CD8-positive, alpha-beta memory T cell (primary cell): ENCODE measurements around the gene GMFB. TPM values are rescaled to one million over a fixed set of nuclear protein-coding genes. Genes with fewer than 3 reads are reported as not detected.
"Not testable (repeated sequence)": the region's sequence is repeated elsewhere in the genome, so short reads cannot be mapped to it uniquely, and the experiment has no call there.

Source experiments
- CTCF ChIA-PET: fragments of 350-600 bp; sonication (Branson Sonifier 250); formaldehyde crosslinking; loops from one replicate; lab custom pipeline; 2021; ENCODE audit warnings: antibody characterized with exemption; lab: Charles Lee
- POLR2A ChIA-PET: fragments of 350-600 bp; sonication (Branson Sonifier 250); formaldehyde crosslinking; loops from one replicate; lab custom pipeline; 2021; ENCODE audit warnings: antibody characterized with exemption; lab: Charles Lee
- DNase-seq, 5 donors: peaks; one replicate each; pipeline versions ENCODE4 v3.0.0 to v3.0.0-alpha.2; 2020 to 2022; ENCODE audit warnings: mixed read lengths in 1 of 5
- H3K27ac ChIP-seq: one replicate; pipeline ENCODE4 v1.7.0; 2013; ENCODE audit warnings: low read depth, mild to moderate bottlenecking, low read length, moderate library complexity
- H3K27me3 ChIP-seq: 2 replicates; pipeline ENCODE4 v1.7.0; 2013; ENCODE audit warnings: low read length, mild to moderate bottlenecking; ENCODE audit not compliant: insufficient read depth, poor library complexity, severe bottlenecking
- H3K36me3 ChIP-seq: 2 replicates; pipeline ENCODE4 v1.7.0; 2013; ENCODE audit warnings: mild to moderate bottlenecking, low read length, moderate library complexity; ENCODE audit not compliant: insufficient read depth
- H3K4me1 ChIP-seq: 2 replicates; pipeline ENCODE4 v1.7.0; 2013; ENCODE audit warnings: mild to moderate bottlenecking, low read length, moderate library complexity; ENCODE audit not compliant: insufficient read depth
- H3K4me3 ChIP-seq: 2 replicates; pipeline ENCODE4 v1.7.0; 2013; ENCODE audit warnings: mild to moderate bottlenecking, low read length
- H3K9me3 ChIP-seq: 2 replicates; pipeline ENCODE4 v1.7.0; 2013; ENCODE audit warnings: mild to moderate bottlenecking, low read length
- H3K27ac Mint-ChIP-seq, 8 donors: one replicate each; pipeline ENCODE4 v1.8.0; 2020 to 2021; ENCODE audit warnings: mixed read lengths in 8 of 8, mild to moderate bottlenecking in 6 of 8, inconsistent platforms in 3 of 8, moderate library complexity in 3 of 8
- H3K27me3 Mint-ChIP-seq, 2 donors: one replicate each; pipeline ENCODE4 v1.8.0; 2020 to 2021; ENCODE audit warnings: mixed read lengths in 2 of 2, mild to moderate bottlenecking in 1 of 2, moderate library complexity in 1 of 2
- H3K36me3 Mint-ChIP-seq, 3 donors: one replicate each; pipeline ENCODE4 v1.8.0; 2020 to 2021; ENCODE audit warnings: mixed read lengths in 3 of 3, inconsistent platforms in 1 of 3, mild to moderate bottlenecking in 1 of 3
- H3K4me1 Mint-ChIP-seq, 3 donors: one replicate each; pipeline ENCODE4 v1.8.0; 2020 to 2021; ENCODE audit warnings: mixed read lengths in 3 of 3, inconsistent platforms in 1 of 3, mild to moderate bottlenecking in 1 of 3
- H3K4me3 Mint-ChIP-seq, 7 donors: one replicate each; pipeline ENCODE4 v1.8.0; 2020 to 2021; ENCODE audit warnings: mixed read lengths in 7 of 7, mild to moderate bottlenecking in 6 of 7, moderate library complexity in 4 of 7, inconsistent platforms in 2 of 7
- H3K9me3 Mint-ChIP-seq, 5 donors: one replicate each; pipeline ENCODE4 v1.8.0; 2020 to 2022; ENCODE audit warnings: mixed read lengths in 5 of 5, mild to moderate bottlenecking in 3 of 5, moderate library complexity in 2 of 5, inconsistent platforms in 1 of 5
- polyA plus RNA-seq: library from polyadenylated mRNA; unstranded; fragments of 300-500 nt; fragmentation: Illumina TruSeq; gene quantifications from one replicate; pipeline ENCODE4 v1.2.3, GENCODE V29; 2021
- total RNA-seq, 2 experiments: library from RNA; stranded (reverse); gene quantifications; one replicate each; pipeline ENCODE4 v1.2.3, GENCODE V29; 2021

The GMFB gene
- total and polyA plus RNA-seq, 3 experiments from 2014 or later: 18.2 to 61.3 (median 56.4) TPM

DNA sequence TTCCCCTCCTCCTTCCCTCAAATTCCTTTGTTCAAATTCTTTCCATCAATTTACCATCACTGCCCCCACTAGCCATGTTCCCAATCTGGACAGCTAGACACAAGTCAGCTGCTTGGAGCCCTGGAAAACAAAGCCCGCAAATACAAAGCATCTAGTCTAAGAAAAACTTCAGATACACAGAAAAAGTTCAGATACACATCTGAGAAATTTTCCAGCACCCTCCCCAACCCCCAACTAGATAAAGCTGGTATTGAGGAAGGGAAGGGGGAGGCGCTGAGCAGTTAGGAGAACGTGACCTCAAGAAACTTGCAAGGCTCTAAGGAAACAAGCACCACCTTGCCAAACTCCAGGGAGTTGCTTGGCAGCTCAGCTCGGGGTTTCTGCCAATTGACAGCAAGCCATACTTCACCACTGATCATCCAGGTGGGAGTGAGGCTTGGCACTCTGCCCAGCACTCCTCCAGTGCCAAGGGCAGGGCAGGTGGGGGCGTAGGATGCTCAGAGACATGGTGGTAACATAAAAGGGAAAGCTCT lies 42.6 kb downstream of the GMFB start:
- Mint-ChIP-seq H3K4me1 (peaks cover 9 to 10% (median 10%) of the 10 kb centered on the region in 3 donors), H3K36me3 (no peaks in the 10 kb centered on the region), H3K27ac (peak overlapping the region in 1 of 8 donors; percentile 57), H3K27me3 (peaks cover 8 to 34% of the 10 kb centered on the region in 2 donors), H3K9me3 (no peaks in the 10 kb centered on the region), H3K4me3 (peak overlapping the region in 1 of 7 donors; percentile 34)
- H3K4me1 ChIP-seq: peaks cover 5% of the 10 kb centered on the region
- ChIA-PET CTCF (interaction anchor here (0.7 kb wide), 1 partner anchor 23 kb away, joined by 3 read pairs; no protein-coding TSS in a partner anchor), POLR2A (no interaction called here)
- DNase-seq: no peak
- H3K36me3 ChIP-seq: no peaks in the 10 kb centered on the region
- H3K4me3 ChIP-seq: no peak overlapping the region
- H3K27ac ChIP-seq: no peak overlapping the region
- H3K9me3 ChIP-seq: no peaks in the 10 kb centered on the region
- no peaks in the 10 kb centered on the region for H3K27me3 ChIP-seq

DNA sequence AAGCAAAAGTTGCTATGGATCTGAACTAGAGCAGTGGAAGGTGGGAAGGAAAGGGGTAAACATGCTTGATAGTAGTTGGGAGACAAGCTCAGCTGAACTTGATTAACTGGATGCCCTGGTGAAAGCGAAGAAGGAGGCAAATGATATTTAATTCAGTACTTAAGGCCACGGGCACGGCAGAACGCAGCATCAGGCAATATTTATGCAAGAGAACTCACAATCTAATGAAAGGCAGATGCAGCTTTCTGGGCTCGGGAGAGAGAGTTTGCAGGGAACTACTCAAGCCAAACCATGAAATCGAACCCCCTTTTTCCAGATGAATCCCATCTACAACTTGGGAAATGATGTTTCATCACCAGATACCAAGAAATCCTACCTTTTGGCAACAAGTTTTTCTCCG lies 44.1 kb downstream of the GMFB start:
- peak overlapping the region in 1 of 7 donors; percentile 53 for H3K4me3 Mint-ChIP-seq
- H3K9me3 Mint-ChIP-seq: no peaks in the 10 kb centered on the region
- ChIA-PET POLR2A (no interaction called here), CTCF (interaction anchor here (1.2 kb wide), 1 partner anchor 48 kb away, joined by 3 read pairs; the partner anchor contains the start of gene CDKN3)
- H3K4me3 ChIP-seq: no peak overlapping the region
- DNase-seq: no peak
- H3K27me3 Mint-ChIP-seq: peaks cover 7 to 28% of the 10 kb centered on the region in 2 donors
- H3K27ac Mint-ChIP-seq: peak overlapping the region in 1 of 8 donors; percentile 4
- no peaks in the 10 kb centered on the region for H3K9me3 ChIP-seq
- H3K27ac ChIP-seq: no peak overlapping the region
- H3K4me1 Mint-ChIP-seq: peaks cover 18 to 20% (median 20%) of the 10 kb centered on the region in 3 donors
- H3K36me3 Mint-ChIP-seq: peaks cover 0 to 3% (median 0%) of the 10 kb centered on the region in 3 donors
- peaks cover 14% of the 10 kb centered on the region for H3K4me1 ChIP-seq
- no peaks in the 10 kb centered on the region for H3K27me3 ChIP-seq
- no peaks in the 10 kb centered on the region for H3K36me3 ChIP-seq

DNA sequence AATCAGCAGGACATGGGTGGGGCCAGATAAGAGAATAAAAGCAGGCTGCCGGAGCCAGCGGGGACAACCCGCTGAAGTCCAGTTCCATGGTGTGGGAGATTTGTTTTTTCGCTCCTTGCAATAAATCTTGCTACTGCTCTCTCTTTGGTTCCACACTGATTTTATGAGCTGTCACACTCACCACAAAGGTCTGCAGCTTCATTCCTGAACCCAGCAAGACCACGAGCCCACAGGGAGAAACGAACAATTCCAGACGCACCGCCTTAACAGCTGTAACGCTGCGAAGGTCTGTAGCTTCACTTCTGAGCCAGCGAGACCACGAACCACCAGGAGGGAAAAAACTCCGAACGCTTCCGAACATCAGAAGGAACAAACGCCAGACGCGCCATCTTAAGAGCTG lies 44.8 kb downstream of the GMFB start:
- peaks cover 0 to 3% (median 0%) of the 10 kb centered on the region in 3 donors for H3K36me3 Mint-ChIP-seq
- H3K36me3 ChIP-seq: no peaks in the 10 kb centered on the region
- no peak overlapping the region for H3K4me3 Mint-ChIP-seq
- no peak overlapping the region for H3K27ac Mint-ChIP-seq
- no peaks in the 10 kb centered on the region for H3K9me3 Mint-ChIP-seq
- H3K27ac ChIP-seq: no peak overlapping the region
- H3K4me1 Mint-ChIP-seq: peaks cover 23 to 26% (median 25%) of the 10 kb centered on the region in 3 donors
- POLR2A ChIA-PET: no interaction called here
- no peaks in the 10 kb centered on the region for H3K9me3 ChIP-seq
- DNase-seq: no peak
- peaks cover 18% of the 10 kb centered on the region for H3K4me1 ChIP-seq
- H3K27me3 ChIP-seq: no peaks in the 10 kb centered on the region
- H3K4me3 ChIP-seq: no peak overlapping the region
- peaks cover 7 to 25% of the 10 kb centered on the region in 2 donors for H3K27me3 Mint-ChIP-seq
- CTCF ChIA-PET: interaction anchor here (0.9 to 1.7 kb wide), 3 partner anchors 9 to 47 kb away, joined by 3 to 4 read pairs (median 3); partner anchors contain the start of gene CDKN3

DNA sequence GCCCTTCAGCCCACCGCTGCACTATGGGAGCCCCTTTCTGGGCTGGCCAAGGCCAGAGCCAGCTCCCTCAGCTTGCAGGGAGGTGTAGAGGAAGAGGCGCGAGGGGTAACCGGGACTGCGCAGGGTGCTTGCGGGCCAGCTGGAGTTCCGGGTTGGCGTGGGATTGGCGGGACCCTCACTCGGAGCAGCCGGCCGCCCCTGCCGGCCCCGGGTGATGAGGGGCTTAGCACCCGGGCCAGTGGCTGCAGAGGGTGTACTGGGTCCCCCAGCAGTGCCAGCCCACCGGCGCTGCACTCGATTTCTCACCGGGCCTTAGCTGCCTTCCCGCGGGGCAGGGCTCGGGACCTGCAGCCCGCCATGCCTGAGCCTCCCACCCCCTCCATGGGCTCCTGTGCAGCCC lies 45.8 kb downstream of the GMFB start:
- POLR2A ChIA-PET, H3K4me3 ChIP-seq, H3K36me3 Mint-ChIP-seq, H3K36me3 ChIP-seq, H3K4me3 Mint-ChIP-seq, H3K27ac ChIP-seq, DNase-seq, H3K9me3 ChIP-seq, H3K27me3 ChIP-seq, H3K9me3 Mint-ChIP-seq: not testable (repeated sequence)
- H3K27me3 Mint-ChIP-seq: peaks cover 7 to 17% of the 10 kb centered on the region in 2 donors
- peak overlapping the region in 1 of 8 donors; percentile 87 for H3K27ac Mint-ChIP-seq
- CTCF ChIA-PET: interaction anchor here (1.2 to 1.7 kb wide), 2 partner anchors 8 to 24 kb away, joined by 3 to 4 read pairs; no protein-coding TSS in a partner anchor
- peaks cover 30 to 36% (median 32%) of the 10 kb centered on the region in 3 donors for H3K4me1 Mint-ChIP-seq
- H3K4me1 ChIP-seq: peaks cover 18% of the 10 kb centered on the region

DNA sequence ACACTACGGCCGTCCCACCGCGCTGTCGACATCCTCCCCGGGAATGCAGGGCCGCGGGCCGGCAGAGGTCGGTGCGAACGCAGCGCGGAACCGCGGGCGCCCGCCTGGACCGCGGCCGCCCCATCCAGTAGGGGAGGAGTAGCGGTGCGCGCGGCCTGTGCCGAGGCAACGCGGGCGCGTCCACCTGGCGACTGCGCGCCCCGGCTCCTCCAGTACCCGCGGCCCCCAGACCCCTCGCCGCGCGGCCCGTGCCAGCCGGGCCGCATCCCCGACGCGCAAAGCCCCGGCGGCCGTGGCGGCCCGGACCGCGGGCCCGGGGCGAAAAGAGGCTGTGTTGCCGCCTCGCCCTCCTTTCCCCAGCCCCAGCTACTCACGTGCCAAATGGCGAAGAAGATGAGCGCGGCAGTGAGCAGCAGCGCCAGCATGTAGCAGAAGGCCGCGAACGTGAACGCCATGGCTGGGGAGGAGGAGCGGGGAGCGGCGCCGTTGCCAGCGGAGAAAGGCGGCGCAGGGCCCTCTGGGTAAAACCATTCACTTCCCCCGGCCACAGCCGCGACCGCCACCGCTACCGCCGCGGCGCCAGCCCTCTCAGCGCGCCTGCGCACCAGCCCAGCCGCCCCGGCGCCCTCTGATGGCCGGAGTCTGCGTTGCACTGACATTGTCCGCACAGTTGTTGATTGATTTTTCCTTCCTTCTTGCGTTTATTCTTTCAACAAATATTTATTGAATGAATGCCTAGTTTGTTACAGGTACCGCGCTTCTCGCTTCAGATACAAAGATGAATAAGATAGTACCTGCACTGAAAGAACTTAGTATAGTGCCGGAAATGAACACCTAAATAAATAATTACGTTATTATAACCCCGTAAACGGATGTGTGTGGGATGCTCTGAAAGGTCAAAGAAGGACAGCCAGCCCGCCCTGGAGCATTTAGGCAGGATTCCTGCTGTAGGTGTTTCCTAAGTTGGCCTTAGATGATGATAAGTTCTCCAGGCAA lies 47.6 kb downstream of the GMFB start, which contains the start of gene CNIH1:
TSS of gene CNIH1 (minus strand) at position 502 of the 996 bp plus-strand sequence. CDS start at position 455, 47 bp downstream.
- peak within 1 kb of the TSS; percentile 85 to 92 (median 90) for H3K4me3 Mint-ChIP-seq
- peak within 1 kb of the TSS; percentile 71 to 93 (median 91) for H3K27ac Mint-ChIP-seq
- POLR2A ChIA-PET: interaction anchor here (0.8 kb wide), 1 partner anchor 11 kb away, joined by 3 read pairs; no protein-coding TSS in a partner anchor
- H3K27ac ChIP-seq: peak within 1 kb of the TSS; percentile 72
- H3K9me3 Mint-ChIP-seq: no peaks in the 10 kb centered on the region
- peaks cover 42 to 54% (median 47%) of the 10 kb centered on the region in 3 donors for H3K4me1 Mint-ChIP-seq
- H3K9me3 ChIP-seq: no peaks in the 10 kb centered on the region
- DNase-seq: peak; percentile 89 to 94 (median 92)
- CTCF ChIA-PET: interaction anchor here (0.9 to 1.2 kb wide), 4 partner anchors 18 to 75 kb away, joined by 3 to 4 read pairs (median 4); partner anchors contain the start of gene CDKN3
- no peaks in the 10 kb centered on the region for H3K36me3 ChIP-seq
- no peaks in the 10 kb centered on the region for H3K27me3 ChIP-seq
- H3K4me1 ChIP-seq: peaks cover 18% of the 10 kb centered on the region
- peak within 1 kb of the TSS; percentile 50 for H3K4me3 ChIP-seq
- peaks cover 2 to 8% of the 10 kb centered on the region in 2 donors for H3K27me3 Mint-ChIP-seq
- peaks cover 0 to 4% (median 0%) of the 10 kb centered on the region in 3 donors for H3K36me3 Mint-ChIP-seq

DNA sequence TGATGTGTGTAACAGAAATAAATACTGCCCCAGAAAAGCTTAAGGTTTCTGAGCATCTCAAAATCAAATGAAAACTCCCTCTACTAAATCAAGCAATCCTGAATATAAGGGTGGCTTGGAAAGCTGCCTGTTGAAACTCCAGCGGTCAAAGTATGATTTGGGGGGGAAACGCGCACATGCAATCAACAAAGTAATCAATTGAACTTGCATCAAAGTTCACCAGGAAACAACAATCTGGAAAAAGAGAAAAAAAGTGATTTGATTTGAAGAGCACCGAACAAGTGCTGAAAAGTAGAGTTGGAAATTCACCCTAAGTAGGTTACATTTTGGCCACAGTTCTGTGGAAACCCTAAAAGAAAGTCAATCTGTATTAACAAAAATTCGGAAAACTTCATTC lies 48.3 kb downstream of the GMFB start:
- H3K27ac ChIP-seq: peak overlapping the region; percentile 72
- H3K9me3 ChIP-seq: no peaks in the 10 kb centered on the region
- peak overlapping the region; percentile 50 for H3K4me3 ChIP-seq
- no peak for DNase-seq
- H3K9me3 Mint-ChIP-seq: no peaks in the 10 kb centered on the region
- ChIA-PET POLR2A (interaction anchor here (0.8 kb wide), 1 partner anchor 10 kb away, joined by 3 read pairs; no protein-coding TSS in a partner anchor), CTCF (no interaction called here)
- peak overlapping the region; percentile 71 to 92 (median 86) for H3K27ac Mint-ChIP-seq
- H3K4me3 Mint-ChIP-seq: peak overlapping the region; percentile 85 to 92 (median 88)
- no peaks in the 10 kb centered on the region for H3K27me3 ChIP-seq
- H3K4me1 Mint-ChIP-seq: peaks cover 48 to 60% (median 54%) of the 10 kb centered on the region in 3 donors
- H3K27me3 Mint-ChIP-seq: peaks cover 2 to 3% of the 10 kb centered on the region in 2 donors
- H3K4me1 ChIP-seq: peaks cover 22% of the 10 kb centered on the region
- peaks cover 0 to 9% (median 0%) of the 10 kb centered on the region in 3 donors for H3K36me3 Mint-ChIP-seq
- no peaks in the 10 kb centered on the region for H3K36me3 ChIP-seq

DNA sequence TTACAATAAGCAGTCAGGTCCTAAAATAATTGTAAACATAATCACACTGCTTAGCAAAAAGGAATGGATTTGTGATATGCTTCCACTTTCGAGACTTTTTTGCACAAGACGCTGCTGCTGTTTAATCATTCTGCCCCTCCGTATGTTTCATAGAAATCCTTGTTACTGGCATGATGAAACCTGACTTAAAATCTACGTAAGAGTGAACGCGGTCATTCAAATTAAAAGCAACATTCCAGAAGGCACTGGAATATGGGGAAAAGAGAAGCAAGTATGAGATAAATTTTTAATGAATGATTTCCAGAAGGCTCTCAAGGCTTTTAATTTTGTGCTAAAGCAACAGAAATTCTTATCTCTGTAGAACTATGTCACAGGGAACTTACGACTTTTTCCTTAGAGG lies 48.7 kb downstream of the GMFB start:
- H3K27me3 ChIP-seq: no peaks in the 10 kb centered on the region
- H3K9me3 ChIP-seq: no peaks in the 10 kb centered on the region
- POLR2A ChIA-PET: interaction anchor here (0.8 kb wide), 1 partner anchor 10 kb away, joined by 3 read pairs; no protein-coding TSS in a partner anchor
- no peak overlapping the region for H3K4me3 ChIP-seq
- no peak for DNase-seq
- peaks cover 2 to 3% of the 10 kb centered on the region in 2 donors for H3K27me3 Mint-ChIP-seq
- CTCF ChIA-PET: no interaction called here
- H3K4me3 Mint-ChIP-seq: peak overlapping the region; percentile 85 to 92 (median 88)
- peak overlapping the region in 6 of 8 donors; percentile 42 to 92 (median 86) for H3K27ac Mint-ChIP-seq
- H3K36me3 Mint-ChIP-seq: peaks cover 0 to 12% (median 2%) of the 10 kb centered on the region in 3 donors
- peaks cover 52 to 65% (median 59%) of the 10 kb centered on the region in 3 donors for H3K4me1 Mint-ChIP-seq
- H3K9me3 Mint-ChIP-seq: no peaks in the 10 kb centered on the region
- H3K36me3 ChIP-seq: no peaks in the 10 kb centered on the region
- peaks cover 22% of the 10 kb centered on the region for H3K4me1 ChIP-seq
- H3K27ac ChIP-seq: no peak overlapping the region
